Measurements from ENCODE around the gene BEAN1.
"Not testable (repeated sequence)": the region's sequence is repeated elsewhere in the genome, so short reads cannot be mapped to it uniquely, and the experiment has no call there.

BEAN1 gene

GRCh38 chr16:66514980-66515595 lies 88.0 kb downstream of the BEAN1 start:
- H3K56ac ChIP-seq (ENCODE audit: low read length); H2BK15ac ChIP-seq (replicated peaks; ENCODE audit: low read depth); H2BK120ac ChIP-seq (ENCODE audit: low read depth, low read length); H3K79me2 ChIP-seq (ENCODE audit: control insufficient read depth, insufficient read depth, low read length); H3K4me3 ChIP-seq (ENCODE audit: low read length); H4K8ac ChIP-seq (ENCODE audit: low read depth, low read length); H3K4me2 ChIP-seq (ENCODE audit: low read length); H3K27me3 ChIP-seq (ENCODE audit: insufficient read depth, low read length, poor library complexity); DNase-seq; H3K18ac ChIP-seq (ENCODE audit: low read length); H2BK5ac ChIP-seq (ENCODE audit: low read length); H3K9ac ChIP-seq (ENCODE audit: low read length); H3K27ac ChIP-seq (ENCODE audit: low read depth, low read length); H3K4ac ChIP-seq (ENCODE audit: low read depth, low read length); H4K5ac ChIP-seq (ENCODE audit: low read length); H3K4me1 ChIP-seq (ENCODE audit: control insufficient read depth, low read depth, low read length); H3K79me1 ChIP-seq (ENCODE audit: low read length); H3K36me3 ChIP-seq (ENCODE audit: control insufficient read depth, insufficient read depth, low read length); H3K23ac ChIP-seq (ENCODE audit: low read length); H2AK5ac ChIP-seq (ENCODE audit: low read length): not testable (repeated sequence)
- no CpG with 5 or more reads among the region's 10 CpGs for WGBS (ENCODE audit: extremely low coverage, insufficient coverage, low lambda C conversion rate)

GRCh38 chr16:66515596-66516508 lies 88.8 kb downstream of the BEAN1 start:
- Histone ChIP-seq H4K8ac (ENCODE audit: low read depth, low read length) (no peak overlapping the region), H2BK15ac (replicated peaks; ENCODE audit: low read depth) (no peak overlapping the region), H3K79me1 (ENCODE audit: low read length) (no peaks in the 10 kb centered on the region), H3K56ac (ENCODE audit: low read length) (no peak overlapping the region), H3K79me2 (ENCODE audit: control insufficient read depth, insufficient read depth, low read length) (no peaks in the 10 kb centered on the region), H3K4ac (ENCODE audit: low read depth, low read length) (no peak overlapping the region), H3K4me1 (ENCODE audit: control insufficient read depth, low read depth, low read length) (peaks cover 2% of the 10 kb centered on the region), H3K36me3 (ENCODE audit: control insufficient read depth, insufficient read depth, low read length) (no peaks in the 10 kb centered on the region), H3K27ac (ENCODE audit: low read depth, low read length) (no peak overlapping the region), H3K4me3 (ENCODE audit: low read length) (no peak overlapping the region), H3K4me2 (ENCODE audit: low read length) (no peak overlapping the region), H4K5ac (ENCODE audit: low read length) (no peak overlapping the region), H2BK5ac (ENCODE audit: low read length) (no peak overlapping the region), H2AK5ac (ENCODE audit: low read length) (no peak overlapping the region), H3K27me3 (ENCODE audit: insufficient read depth, low read length, poor library complexity) (no peaks in the 10 kb centered on the region), H3K23ac (ENCODE audit: low read length) (no peak overlapping the region), H3K18ac (ENCODE audit: low read length) (no peak overlapping the region), H3K9ac (ENCODE audit: low read length) (no peak overlapping the region), H2BK120ac (ENCODE audit: low read depth, low read length) (no peak overlapping the region)
- DNase-seq: peak; percentile 55
- no CpG with 5 or more reads among the region's 12 CpGs for WGBS (ENCODE audit: extremely low coverage, insufficient coverage, low lambda C conversion rate)

GRCh38 chr16:66516509-66516807 lies 89.4 kb downstream of the BEAN1 start:
- H3K4me3 ChIP-seq (ENCODE audit: low read length): no peak overlapping the region
- no peak overlapping the region for H3K27ac ChIP-seq (ENCODE audit: low read depth, low read length)

GRCh38 chr16:66516808-66517585 lies 89.9 kb downstream of the BEAN1 start:
- H2BK15ac ChIP-seq (replicated peaks; ENCODE audit: low read depth): no peak overlapping the region
- H2AK5ac ChIP-seq (ENCODE audit: low read length): no peak overlapping the region
- H4K5ac ChIP-seq (ENCODE audit: low read length): peak overlapping the region; percentile 87
- no peak overlapping the region for H3K18ac ChIP-seq (ENCODE audit: low read length)
- no peaks in the 10 kb centered on the region for H3K79me2 ChIP-seq (ENCODE audit: control insufficient read depth, insufficient read depth, low read length)
- peak overlapping the region; percentile 10 for H3K4ac ChIP-seq (ENCODE audit: low read depth, low read length)
- H3K9ac ChIP-seq (ENCODE audit: low read length): no peak overlapping the region
- peak overlapping the region; percentile 44 for H3K56ac ChIP-seq (ENCODE audit: low read length)
- no peaks in the 10 kb centered on the region for H3K4me1 ChIP-seq (ENCODE audit: control insufficient read depth, low read depth, low read length)
- H3K4me3 ChIP-seq (ENCODE audit: low read length): no peak overlapping the region
- no peaks in the 10 kb centered on the region for H3K36me3 ChIP-seq (ENCODE audit: control insufficient read depth, insufficient read depth, low read length)
- DNase-seq: peak; percentile 93
- no peak overlapping the region for H3K27ac ChIP-seq (ENCODE audit: low read depth, low read length)
- no peak overlapping the region for H2BK5ac ChIP-seq (ENCODE audit: low read length)
- no peak overlapping the region for H3K4me2 ChIP-seq (ENCODE audit: low read length)
- H2BK120ac ChIP-seq (ENCODE audit: low read depth, low read length): no peak overlapping the region
- no peak overlapping the region for H3K23ac ChIP-seq (ENCODE audit: low read length)
- H3K27me3 ChIP-seq (ENCODE audit: insufficient read depth, low read length, poor library complexity): no peaks in the 10 kb centered on the region
- no peaks in the 10 kb centered on the region for H3K79me1 ChIP-seq (ENCODE audit: low read length)
- H4K8ac ChIP-seq (ENCODE audit: low read depth, low read length): no peak overlapping the region
- WGBS (ENCODE audit: extremely low coverage, insufficient coverage, low lambda C conversion rate): no CpG with 5 or more reads among the region's 15 CpGs

More at GRCh38 chr16:66516509-66516807, 89.4 kb downstream of the BEAN1 start:
- H2BK120ac ChIP-seq (ENCODE audit: low read depth, low read length): no peak overlapping the region
- H3K56ac ChIP-seq (ENCODE audit: low read length): no peak overlapping the region
- WGBS (ENCODE audit: extremely low coverage, insufficient coverage, low lambda C conversion rate): no CpG with 5 or more reads among the region's 8 CpGs
- H3K4me1 ChIP-seq (ENCODE audit: control insufficient read depth, low read depth, low read length): peaks cover 2% of the 10 kb centered on the region
- H2AK5ac ChIP-seq (ENCODE audit: low read length): no peak overlapping the region
- H3K4ac ChIP-seq (ENCODE audit: low read depth, low read length): no peak overlapping the region
- H4K8ac ChIP-seq (ENCODE audit: low read depth, low read length): no peak overlapping the region
- no peaks in the 10 kb centered on the region for H3K36me3 ChIP-seq (ENCODE audit: control insufficient read depth, insufficient read depth, low read length)
- H3K23ac ChIP-seq (ENCODE audit: low read length): no peak overlapping the region
- H3K27me3 ChIP-seq (ENCODE audit: insufficient read depth, low read length, poor library complexity): no peaks in the 10 kb centered on the region
- no peak overlapping the region for H2BK5ac ChIP-seq (ENCODE audit: low read length)
- no peak for DNase-seq
- no peaks in the 10 kb centered on the region for H3K79me2 ChIP-seq (ENCODE audit: control insufficient read depth, insufficient read depth, low read length)
- no peaks in the 10 kb centered on the region for H3K79me1 ChIP-seq (ENCODE audit: low read length)
- no peak overlapping the region for H4K5ac ChIP-seq (ENCODE audit: low read length)
- H2BK15ac ChIP-seq (replicated peaks; ENCODE audit: low read depth): no peak overlapping the region
- no peak overlapping the region for H3K4me2 ChIP-seq (ENCODE audit: low read length)
- H3K9ac ChIP-seq (ENCODE audit: low read length): no peak overlapping the region
- no peak overlapping the region for H3K18ac ChIP-seq (ENCODE audit: low read length)

GRCh38 chr16:66517586-66518263 lies 90.6 kb downstream of the BEAN1 start:
- Histone ChIP-seq H3K79me1 (ENCODE audit: low read length) (no peaks in the 10 kb centered on the region), H3K9ac (ENCODE audit: low read length) (no peak overlapping the region), H3K4me3 (ENCODE audit: low read length) (no peak overlapping the region), H3K27me3 (ENCODE audit: insufficient read depth, low read length, poor library complexity) (no peaks in the 10 kb centered on the region), H3K79me2 (ENCODE audit: control insufficient read depth, insufficient read depth, low read length) (no peaks in the 10 kb centered on the region), H3K56ac (ENCODE audit: low read length) (no peak overlapping the region), H4K8ac (ENCODE audit: low read depth, low read length) (no peak overlapping the region), H3K4me1 (ENCODE audit: control insufficient read depth, low read depth, low read length) (no peaks in the 10 kb centered on the region), H4K5ac (ENCODE audit: low read length) (no peak overlapping the region), H3K36me3 (ENCODE audit: control insufficient read depth, insufficient read depth, low read length) (no peaks in the 10 kb centered on the region), H2BK15ac (replicated peaks; ENCODE audit: low read depth) (no peak overlapping the region), H2BK120ac (ENCODE audit: low read depth, low read length) (no peak overlapping the region), H2BK5ac (ENCODE audit: low read length) (no peak overlapping the region), H3K27ac (ENCODE audit: low read depth, low read length) (no peak overlapping the region), H3K4ac (ENCODE audit: low read depth, low read length) (no peak overlapping the region), H2AK5ac (ENCODE audit: low read length) (no peak overlapping the region), H3K23ac (ENCODE audit: low read length) (no peak overlapping the region), H3K18ac (ENCODE audit: low read length) (no peak overlapping the region), H3K4me2 (ENCODE audit: low read length) (no peak overlapping the region)
- WGBS (ENCODE audit: extremely low coverage, insufficient coverage, low lambda C conversion rate): no CpG with 5 or more reads among the region's 8 CpGs
- no peak for DNase-seq

Measured in mesendoderm (in vitro differentiated cells).